NCI-H748 (cell line): ENCODE measurements around the gene ARHGAP33.
"Not testable (repeated sequence)": the region's sequence is repeated elsewhere in the genome, so short reads cannot be mapped to it uniquely, and the experiment has no call there.

Experiments
- DNase-seq: peaks from one replicate; lab custom pipeline; 2025; ENCODE audit not compliant: unreplicated experiment; lab: John Stamatoyannopoulos, UW

The ARHGAP33 gene

GRCh38 chr19:35790981-35791813 lies 15.8 kb downstream of the ARHGAP33 start:
- DNase-seq, result peak; percentile 23

DNA sequence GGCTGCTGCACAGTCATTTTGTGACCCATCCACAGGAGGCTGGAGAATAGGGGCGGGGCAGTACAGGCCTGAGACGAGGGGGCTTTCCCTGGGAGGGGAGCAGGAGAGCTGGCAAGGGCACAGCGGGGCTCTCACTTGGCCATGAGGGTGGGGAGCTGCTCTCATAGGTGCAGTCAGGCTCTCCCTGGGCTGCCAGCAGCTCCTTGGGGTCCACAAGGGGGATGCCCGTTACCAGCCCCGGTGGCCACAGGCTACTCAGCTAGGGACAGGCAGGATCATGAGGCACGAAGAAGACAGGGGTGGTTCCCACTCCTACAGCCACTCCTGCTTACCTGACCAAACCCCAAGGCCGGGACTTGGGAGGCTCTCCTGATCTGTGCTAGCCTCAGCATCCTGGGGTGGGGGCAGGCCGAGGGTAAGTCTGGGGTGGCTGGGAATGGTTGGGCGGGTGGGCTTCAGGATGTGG lies 16.5 kb downstream of the ARHGAP33 start:
- no peak for DNase-seq

GRCh38 chr19:35792312-35792711 lies 16.9 kb downstream of the ARHGAP33 start:
- DNase-seq, result no peak

- DNase-seq, result no peak
Measured at GRCh38 chr19:35792888-35793287, 17.5 kb downstream of the ARHGAP33 start.

GRCh38 chr19:35793381-35794165 lies 18.2 kb downstream of the ARHGAP33 start:
- no peak for DNase-seq

DNA sequence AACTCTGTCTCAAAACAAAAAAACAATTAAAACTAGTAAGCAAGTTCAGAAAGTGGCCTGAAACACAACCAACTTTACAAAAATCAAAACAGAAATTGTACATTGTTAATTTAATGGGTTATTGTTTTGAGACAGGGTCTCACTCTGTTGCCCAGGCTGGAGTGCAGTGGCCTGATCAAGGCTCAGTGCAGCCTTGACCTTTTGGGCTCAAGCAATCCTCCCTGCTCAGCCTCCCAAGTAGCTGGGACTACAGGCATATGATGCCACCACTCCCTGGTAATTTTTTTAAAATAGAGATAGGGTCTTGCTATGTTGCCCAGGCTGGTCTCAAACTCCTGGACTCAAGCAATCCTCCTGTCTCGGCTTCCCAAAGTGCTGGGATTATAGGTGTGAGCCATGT lies 20.2 kb downstream of the ARHGAP33 start:
- DNase-seq, result not testable (repeated sequence)

DNA sequence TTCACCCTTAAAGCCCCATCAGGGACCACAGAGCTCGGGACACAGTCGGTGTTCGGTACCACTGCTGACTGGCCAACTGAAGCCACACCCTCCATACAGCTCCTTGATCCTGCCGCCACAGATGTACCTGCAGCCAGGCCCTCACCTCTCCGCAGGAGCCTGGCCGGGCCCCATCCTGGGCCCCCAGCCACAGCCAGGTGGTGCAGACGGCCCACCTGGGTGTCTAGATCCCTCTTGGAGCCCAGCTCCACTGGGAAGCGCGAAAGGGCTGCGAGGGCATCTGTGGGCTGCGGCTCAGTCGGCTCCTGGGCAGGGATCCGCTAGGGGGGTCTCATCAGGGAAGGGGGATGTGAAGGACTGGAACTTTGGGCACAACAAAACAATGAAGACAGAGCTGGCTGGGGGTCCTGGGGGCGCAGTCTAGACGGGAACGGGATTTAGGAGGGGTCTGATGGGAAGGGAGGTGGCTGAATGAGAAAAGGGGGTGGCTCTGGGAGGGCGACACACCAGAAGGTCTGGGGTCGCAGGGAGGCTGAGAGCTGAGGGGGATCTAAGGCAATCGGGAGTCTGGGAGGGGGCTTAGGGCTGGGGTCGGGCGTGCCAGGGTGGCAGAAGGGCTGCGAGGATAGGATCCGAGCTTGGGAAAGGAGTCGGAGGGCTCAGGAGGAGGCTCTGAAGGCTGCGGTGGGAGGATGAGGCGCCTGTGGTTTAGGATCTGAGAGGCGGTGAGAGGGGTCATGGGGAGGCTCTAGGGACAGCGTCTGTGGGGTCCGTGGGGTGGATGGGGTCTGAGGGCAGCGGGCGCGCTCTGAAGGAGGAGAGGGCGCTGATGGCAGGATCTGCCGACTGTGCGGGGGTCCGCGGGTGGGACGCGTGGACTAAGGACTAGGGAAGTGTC lies 21.5 kb downstream of the ARHGAP33 start:
- no peak for DNase-seq

DNA sequence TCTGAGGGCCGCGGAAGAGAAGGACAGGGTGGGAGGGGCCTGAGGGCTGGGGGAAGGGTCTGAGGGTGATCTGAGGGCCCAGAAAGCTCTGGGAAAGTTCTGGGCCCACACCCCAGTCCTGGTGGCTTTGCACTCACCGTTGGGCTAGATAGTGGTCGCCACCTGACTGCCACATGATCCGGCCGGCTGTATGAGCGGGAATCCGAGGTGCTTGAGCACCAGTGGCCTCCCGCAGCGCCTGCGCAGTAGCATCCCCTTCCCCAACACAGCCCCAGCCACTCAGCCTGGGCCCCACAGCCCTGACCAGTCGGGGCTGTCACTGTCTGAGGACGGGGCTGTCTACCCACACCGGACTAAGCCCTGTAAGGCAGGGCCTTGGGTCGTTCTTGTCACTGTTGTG lies 22.3 kb downstream of the ARHGAP33 start:
- no peak for DNase-seq

GRCh38 chr19:35801828-35802227 lies 26.5 kb downstream of the ARHGAP33 start:
- no peak for DNase-seq

GRCh38 chr19:35805526-35806102 lies 30.2 kb downstream of the ARHGAP33 start:
- peak; percentile 62 for DNase-seq

- DNase-seq, result no peak
Measured at GRCh38 chr19:35806597-35806996, 31.2 kb downstream of the ARHGAP33 start.

- no peak for DNase-seq
Measured at GRCh38 chr19:35807633-35808032, 32.3 kb downstream of the ARHGAP33 start.

- DNase-seq, result peak; percentile 12
Measured at GRCh38 chr19:35811317-35812219, 36.2 kb downstream of the ARHGAP33 start.

DNA sequence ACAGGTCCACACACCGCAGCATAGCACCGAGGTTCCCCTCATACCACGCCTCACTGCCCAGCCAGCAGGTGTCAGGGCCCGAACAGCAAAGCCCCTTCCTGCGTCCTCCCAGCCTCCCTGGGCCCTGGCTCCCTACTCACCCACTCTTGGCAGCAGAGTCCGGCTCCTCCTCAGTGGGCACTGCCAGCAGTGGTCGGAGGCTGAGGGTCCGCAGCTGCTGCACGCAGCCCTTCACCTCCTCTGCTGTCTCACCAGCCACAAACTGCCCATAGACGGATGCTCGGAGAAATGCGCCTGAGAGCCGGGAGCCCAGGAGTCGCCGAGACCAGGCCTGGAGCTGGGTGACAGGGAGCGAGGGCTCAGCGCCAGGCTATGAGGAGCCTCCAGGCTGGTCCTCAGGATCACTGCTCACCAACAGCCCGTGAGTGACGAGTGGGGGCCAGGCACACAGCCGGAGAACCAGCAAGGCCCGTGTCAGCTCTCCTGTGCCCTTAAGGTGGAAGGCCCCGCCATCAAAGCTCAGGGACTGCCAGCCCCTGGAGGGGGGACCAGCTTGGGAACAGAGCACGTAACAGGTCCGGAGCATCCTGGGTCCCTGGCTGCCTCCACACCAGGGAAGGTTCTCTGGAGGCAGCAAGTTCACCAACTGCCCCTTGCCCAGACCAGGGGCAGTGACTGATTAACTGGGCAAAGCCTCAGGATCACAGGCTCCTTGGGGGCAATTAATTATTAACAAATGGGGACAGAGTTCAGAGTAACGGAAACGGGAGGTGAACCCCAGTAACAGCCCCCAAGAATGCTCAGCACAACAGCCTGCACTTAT lies 37.1 kb downstream of the ARHGAP33 start, which contains the start of gene PRODH2:
Gene PRODH2, minus strand, starts transcription at position 626 of the 823 bp plus-strand sequence. Its CDS starts 40 bp downstream, at position 586.
- no peak for DNase-seq

DNA sequence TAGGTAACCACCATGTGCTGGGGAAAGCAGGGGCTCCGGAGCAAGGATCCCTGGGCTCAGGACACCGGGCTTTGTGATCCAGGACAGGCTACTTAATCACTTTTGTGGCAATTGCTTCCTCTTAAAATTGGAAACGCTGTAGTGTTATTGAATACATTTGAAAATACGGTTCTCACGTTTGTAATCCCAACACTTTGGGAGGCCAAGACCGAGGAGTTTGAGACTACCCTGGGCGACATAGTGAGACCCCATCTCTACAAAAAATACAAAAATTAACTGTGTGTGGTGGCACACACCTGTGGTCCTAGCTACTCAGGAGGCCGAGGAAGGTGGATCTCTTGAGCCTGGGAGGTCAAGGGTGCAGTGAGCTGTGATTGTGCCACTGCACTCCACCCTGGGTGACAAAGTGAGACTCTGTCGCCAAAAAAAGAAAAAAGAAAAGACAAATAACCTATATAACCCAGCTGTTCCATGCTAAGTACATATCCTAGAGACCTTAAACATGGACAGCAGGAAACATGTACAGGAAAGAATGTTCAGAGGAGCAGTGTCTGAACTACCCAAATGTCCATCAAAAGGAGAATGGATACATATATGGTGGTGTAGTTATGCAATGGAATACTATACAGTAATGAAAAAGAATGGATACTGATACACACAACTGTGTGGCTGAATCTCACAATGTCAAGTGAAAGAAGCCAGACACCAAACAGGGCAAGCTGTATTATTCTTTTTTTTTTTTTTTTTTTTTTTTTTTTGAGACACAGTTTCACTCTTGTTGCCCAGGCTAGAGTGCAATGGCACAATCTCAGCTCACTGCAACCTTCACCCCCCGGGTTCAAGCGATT lies 37.9 kb downstream of the ARHGAP33 start:
- DNase-seq, result no peak

DNA sequence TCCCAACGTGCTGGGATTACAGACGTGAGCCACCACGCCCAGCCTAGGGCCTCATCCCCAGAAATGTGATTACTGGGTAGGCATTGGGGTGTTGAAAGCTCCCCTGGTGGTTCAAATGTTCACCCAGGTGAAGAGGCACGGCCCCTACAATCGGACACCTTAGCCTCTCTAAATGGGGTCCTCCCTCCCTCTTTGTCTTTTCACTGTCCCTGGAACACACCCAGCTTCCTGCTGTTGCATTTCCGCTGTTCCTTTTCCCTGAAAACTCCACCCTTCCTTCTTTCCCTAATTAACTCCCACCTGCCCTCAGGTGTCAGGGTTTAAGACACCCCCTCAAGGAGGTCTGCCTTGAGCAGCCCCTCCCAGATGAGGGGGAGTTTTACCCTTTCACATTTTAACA lies 40.9 kb downstream of the ARHGAP33 start:
- peak; percentile 65 for DNase-seq

GRCh38 chr19:35816846-35817245 lies 41.5 kb downstream of the ARHGAP33 start:
- DNase-seq, result peak; percentile 41

DNA sequence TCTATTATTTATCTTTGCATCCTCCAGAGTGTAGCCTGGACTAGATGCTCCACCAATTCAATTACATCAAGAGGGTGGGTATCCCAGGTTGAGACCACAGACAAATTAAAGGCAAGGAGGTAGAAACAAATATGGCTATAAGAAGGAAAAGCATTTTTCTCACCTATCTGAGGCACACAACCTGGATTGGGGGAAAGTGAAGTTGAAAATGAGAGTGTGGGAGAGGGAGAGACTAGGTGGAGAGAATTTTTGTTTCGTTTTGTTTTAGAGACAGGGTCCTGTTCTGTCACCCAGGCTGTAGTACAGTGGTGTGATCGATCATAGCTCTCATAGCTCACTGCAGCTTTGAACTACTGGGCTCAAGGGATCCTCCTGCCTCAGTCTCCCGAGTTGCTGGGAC lies 43.1 kb downstream of the ARHGAP33 start:
- DNase-seq, result no peak
